GM12878 (cell line): ENCODE data around the gene ITGA5. TPM values are rescaled to one million over a fixed set of nuclear protein-coding genes. Genes with fewer than 3 reads are reported as not detected.

ENCODE experiments used
- ATAC-seq: fragments of 200-7000 bp; cut with Tn5 transposase; 3 replicates; pipeline ENCODE4 v1.9.1; 2020; ENCODE audit warnings: mild to moderate bottlenecking, moderate library complexity
- BruUV-seq: library from RNA; stranded (reverse); fragments of 400-500 nt; replicated peaks from 2 replicates; lab custom pipeline; 2021; lab: Mats Ljungman, UMichigan
- CTCF ChIA-PET: fragments of 300-600 bp; sonication (Branson Sonifier 250); formaldehyde crosslinking; extraction: SDS; loops from one replicate; lab custom pipeline; 2021; ENCODE audit warnings: inconsistent platforms; lab: Yijun Ruan, JAX
- POLR2A ChIA-PET: fragments of 350-600 bp; formaldehyde crosslinking; extraction: SDS; loops from one replicate; lab custom pipeline; 2021; ENCODE audit warnings: inconsistent platforms; lab: Charles Lee
- RAD21 ChIA-PET: fragments of 300-600 bp; sonication (Branson Sonifier 250); formaldehyde crosslinking; loops from one replicate; lab custom pipeline; 2023; ENCODE audit warnings: antibody characterized with exemption; ENCODE audit not compliant: unreplicated experiment; lab: Charles Lee
- SMC1A ChIA-PET: fragments of 300-600 bp; sonication (Branson Sonifier 250); formaldehyde crosslinking; loops from one replicate; lab custom pipeline; 2023; ENCODE audit not compliant: unreplicated experiment, uncharacterized antibody; lab: Charles Lee
- DNase-seq: peaks from one replicate; pipeline ENCODE4 v3.0.0-alpha.2; 2011; ENCODE audit warnings: low read depth, low spot score
- FAIRE-seq: peaks from 3 replicates; lab custom pipeline; 2011; peaks lifted over from hg19 to GRCh38; lab: Jason Lieb, UNC
- H2AFZ ChIP-seq: 2 replicates; pipeline ENCODE4 v1.6.0; 2011; ENCODE audit warnings: low read depth, low read length, control low read depth; ENCODE audit not compliant: control insufficient read depth
- H3K27ac ChIP-seq: 2 replicates; pipeline ENCODE4 v1.5.1; 2011; ENCODE audit warnings: control low read depth; ENCODE audit not compliant: control insufficient read depth, insufficient read depth
- H3K27me3 ChIP-seq, 2 experiments: replicated peaks in 1 of 2; 2 replicates each; pipeline versions ENCODE4 v1.6.0 to v1.6.1; 2011; ENCODE audit warnings: low read length in 1 of 2; ENCODE audit not compliant: control insufficient read depth in 2 of 2, insufficient read depth in 2 of 2
- H3K36me3 ChIP-seq, 2 experiments: 2 replicates each; pipeline ENCODE4 v1.5.1; 2011; ENCODE audit warnings: low read length in 1 of 2; ENCODE audit not compliant: control insufficient read depth in 2 of 2, insufficient read depth in 2 of 2
- H3K4me1 ChIP-seq: 2 replicates; pipeline ENCODE4 v1.6.1; 2011; ENCODE audit warnings: mild to moderate bottlenecking, low read length, moderate library complexity, mixed read lengths; ENCODE audit not compliant: control insufficient read depth, insufficient read depth
- H3K4me2 ChIP-seq: 2 replicates; pipeline ENCODE4 v1.6.0; 2011; ENCODE audit warnings: control low read depth; ENCODE audit not compliant: control insufficient read depth, insufficient read depth
- H3K4me3 ChIP-seq: fragments of 200-600 bp; sonication (generic); 2 replicates; pipeline ENCODE4 v1.5.1; 2016
- H3K79me2 ChIP-seq: 2 replicates; pipeline ENCODE4 v1.6.0; 2011; ENCODE audit warnings: low read length; ENCODE audit not compliant: control insufficient read depth, insufficient read depth
- H3K9ac ChIP-seq: 2 replicates; pipeline ENCODE4 v1.8.0; 2011; ENCODE audit warnings: low read length, control low read depth, mixed read lengths; ENCODE audit not compliant: control insufficient read depth, insufficient read depth
- H3K9me3 ChIP-seq: replicated peaks from 3 replicates; pipeline ENCODE4 v1.5.1; 2011; ENCODE audit warnings: mild to moderate bottlenecking, low read length; ENCODE audit not compliant: control insufficient read depth, insufficient read depth
- H4K20me1 ChIP-seq: 2 replicates; pipeline ENCODE4 v1.6.0; 2011; ENCODE audit not compliant: control insufficient read depth, insufficient read depth
- BRCA1 ChIP-seq: IDR thresholded peaks from 2 replicates; pipeline ENCODE4 v1.6.1; 2011; ENCODE audit warnings: low read depth, low read length, improper control_type of control experiment
- EGR1 ChIP-seq, 2 experiments: IDR thresholded peaks; 1 replicate in 1 of 2; 2 replicates in 1 of 2; pipeline ENCODE4 v1.6.1; 2011 to 2012; ENCODE audit warnings: low read depth in 2 of 2, low read length in 2 of 2, borderline replicate concordance in 1 of 2, mild to moderate bottlenecking in 1 of 2, moderate library complexity in 1 of 2
- ETV6 ChIP-seq, 2 experiments: fragments of 450-650 bp in 1 of 2; IDR thresholded peaks in 1 of 2; conservative IDR thresholded peaks in 1 of 2; 2 replicates each; pipeline ENCODE4 v1.6.1; 2014; ENCODE audit warnings: antibody characterized with exemption in 1 of 2, borderline replicate concordance in 1 of 2, low read depth in 1 of 2, mild to moderate bottlenecking in 1 of 2, moderate library complexity in 1 of 2
- MTA2 ChIP-seq: fragments of 450-650 bp; IDR thresholded peaks from 2 replicates; pipeline ENCODE4 v1.6.1; 2016; ENCODE audit warnings: low read depth, mild to moderate bottlenecking, moderate library complexity
- RAD21 ChIP-seq: IDR thresholded peaks from 2 replicates; pipeline ENCODE4 v1.6.1; 2011; ENCODE audit warnings: mild to moderate bottlenecking, low read depth, low read length, moderate library complexity; ENCODE audit not compliant: insufficient read depth
- RFX5 ChIP-seq: IDR thresholded peaks from 2 replicates; pipeline ENCODE4 v1.6.1; 2011; ENCODE audit warnings: low read depth, low read length, improper control_type of control experiment
- SREBF2 ChIP-seq: IDR thresholded peaks from 2 replicates; pipeline ENCODE4 v1.6.1; 2012; ENCODE audit warnings: mild to moderate bottlenecking, low read length
- STAT3 ChIP-seq: IDR thresholded peaks from 2 replicates; pipeline ENCODE4 v1.6.1; 2011; ENCODE audit warnings: low read depth, low read length, improper control_type of control experiment
- TAF1 ChIP-seq: IDR thresholded peaks from 2 replicates; pipeline ENCODE4 v1.6.1; 2011; ENCODE audit warnings: mild to moderate bottlenecking, low read depth, low read length, borderline replicate concordance
- TCF12 ChIP-seq: IDR thresholded peaks from 2 replicates; pipeline ENCODE4 v1.6.1; 2011; ENCODE audit warnings: low read depth, mild to moderate bottlenecking, low read length
- ZBED1 ChIP-seq: IDR thresholded peaks from 2 replicates; pipeline ENCODE4 v1.6.1; 2016; ENCODE audit warnings: borderline replicate concordance
- ZNF207 ChIP-seq: fragments of 450-650 bp; IDR thresholded peaks from 2 replicates; pipeline ENCODE4 v1.6.1; 2014; ENCODE audit warnings: antibody characterized with exemption, mild to moderate bottlenecking, borderline replicate concordance
- ZNF24 ChIP-seq: fragments of 450-650 bp; IDR thresholded peaks from 2 replicates; pipeline ENCODE4 v1.6.1; 2017; ENCODE audit warnings: antibody characterized with exemption, mild to moderate bottlenecking
- WGBS: methylation state at CpG from one replicate; pipeline ENCODE4 v1.1.6; 2016; ENCODE audit warnings: low lambda C conversion rate; ENCODE audit not compliant: insufficient replicate concordance, insufficient coverage; ENCODE audit errors: missing lambda C conversion rate; 5-methylcytosine and 5-hydroxymethylcytosine counted together
- in situ Hi-C: fragments of 300-500 bp; cut with MboI; formaldehyde crosslinking; loops from 9 replicates; pipeline ENCODE4 v1.14.3; 2018; ENCODE audit warnings: mixed read lengths
- intact Hi-C: fragments of 100-400 bp; cut with micrococcal nuclease; formaldehyde crosslinking; loops from one replicate; pipeline ENCODE4 v1.14.2; 2022; ENCODE audit not compliant: unreplicated experiment
- polyA plus RNA-seq, 11 experiments: library from polyadenylated mRNA; depleted of rRNA in 4 of 11; unstranded in 6 of 11; stranded (reverse) in 5 of 11; fragments of >200 nt; fragmentation: Nextera tagmentation in 4 of 11; fragmentation: Illumina TruSeq in 1 of 11; extraction: Ambion mirVana in 4 of 11; extraction: Trizol in 1 of 11; gene quantifications; 1 replicate in 1 of 11; 2 replicates in 10 of 11; pipeline versions ENCODE4 v1.2.1 to v1.2.3, GENCODE V29; 2011 to 2016; ENCODE audit warnings: inconsistent platforms in 2 of 11, missing spikeins in 2 of 11, low read depth in 1 of 11
- total RNA-seq, 4 experiments: library from RNA; depleted of rRNA in 3 of 4; stranded (reverse); fragments of >200 nt in 3 of 4; fragmentation: Illumina TruSeq in 1 of 4; extraction: Trizol in 1 of 4; gene quantifications; 2 replicates each; pipeline versions ENCODE4 v1.2.1 to v1.2.3, GENCODE V29; 2013 to 2021
- TF ChIP-seq, protein P1 (sequence below): fragments of 450-650 bp; IDR thresholded peaks from 2 replicates; pipeline ENCODE4 v1.6.1; 2016; ENCODE audit warnings: mild to moderate bottlenecking
- TF ChIP-seq, protein P2 (sequence below), 3 experiments: IDR thresholded peaks in 2 of 3; conservative IDR thresholded peaks in 1 of 3; 2 replicates each; pipeline ENCODE4 v1.5.1; 2011; ENCODE audit warnings: low read depth in 3 of 3, low read length in 3 of 3, mild to moderate bottlenecking in 3 of 3, control low read depth in 2 of 3, moderate library complexity in 2 of 3, inconsistent platforms in 1 of 3, mixed read lengths in 1 of 3; ENCODE audit not compliant: control insufficient read depth in 2 of 3, insufficient read depth in 1 of 3; ENCODE audit errors: extremely low read depth in 1 of 3
- TF ChIP-seq, protein P3 (sequence below): fragments of 450-650 bp; conservative IDR thresholded peaks from 2 replicates; pipeline ENCODE4 v1.6.1; 2017; ENCODE audit warnings: mild to moderate bottlenecking, moderate library complexity

Gene ITGA5
- total and polyA plus RNA-seq, 10 of the 15 experiments (the other 5 are each of a cell fraction or from before 2014, with no cell fraction given), result 0.15 to 22.5 (median 0.61) TPM

DNA sequence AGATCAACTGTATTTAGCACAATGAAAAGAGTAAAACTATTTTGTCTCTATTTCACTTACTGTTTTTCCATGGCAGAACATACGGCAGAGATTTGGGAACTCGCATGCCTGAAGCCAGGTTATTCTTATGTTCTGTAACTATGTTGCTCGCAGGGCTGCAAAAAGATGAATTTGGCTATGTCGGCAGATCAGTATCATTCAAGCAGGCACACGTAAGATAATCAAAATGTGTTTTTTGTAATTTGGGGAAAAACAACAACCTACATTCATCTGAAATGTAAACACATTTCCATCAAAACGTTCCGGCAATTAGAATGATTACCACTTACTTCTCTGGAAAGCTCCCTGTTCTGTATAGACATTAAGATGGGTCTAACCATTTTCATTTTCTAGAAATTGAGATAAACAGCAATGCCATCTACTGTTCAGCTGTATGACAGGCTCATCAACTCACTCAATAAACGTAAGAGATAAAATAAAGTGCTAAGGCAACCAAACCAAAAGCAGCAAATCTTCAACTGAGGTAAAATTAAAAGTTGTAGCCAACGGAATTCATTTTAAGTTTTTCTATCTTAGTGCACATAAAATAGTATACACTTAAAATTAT is 41.4 kb upstream of the ITGA5 start (continued):
- TF ChIP-seq EGR1 (IDR thresholded peaks at IDR 0.05; ENCODE audit: borderline replicate concordance in 1 of 2, low read depth in 2 of 2, low read length in 2 of 2), result no peak
- no peak for TF ChIP-seq ZBED1
- no peak for TF ChIP-seq ETV6 (conservative IDR thresholded peaks at IDR 0.05 in 1 of 2, IDR thresholded peaks at IDR 0.05 in 1 of 2; ENCODE audit: borderline replicate concordance in 1 of 2, low read depth in 1 of 2)
- TF ChIP-seq RAD21, result no peak
- no peak for TF ChIP-seq STAT3
- no peak for TF ChIP-seq RFX5
- TF ChIP-seq SREBF2, result no peak
- TF ChIP-seq ZNF207, result no peak
- no peak for TF ChIP-seq TAF1
- TF ChIP-seq, protein P1, sequence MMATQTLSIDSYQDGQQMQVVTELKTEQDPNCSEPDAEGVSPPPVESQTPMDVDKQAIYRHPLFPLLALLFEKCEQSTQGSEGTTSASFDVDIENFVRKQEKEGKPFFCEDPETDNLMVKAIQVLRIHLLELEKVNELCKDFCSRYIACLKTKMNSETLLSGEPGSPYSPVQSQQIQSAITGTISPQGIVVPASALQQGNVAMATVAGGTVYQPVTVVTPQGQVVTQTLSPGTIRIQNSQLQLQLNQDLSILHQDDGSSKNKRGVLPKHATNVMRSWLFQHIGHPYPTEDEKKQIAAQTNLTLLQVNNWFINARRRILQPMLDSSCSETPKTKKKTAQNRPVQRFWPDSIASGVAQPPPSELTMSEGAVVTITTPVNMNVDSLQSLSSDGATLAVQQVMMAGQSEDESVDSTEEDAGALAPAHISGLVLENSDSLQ, result no peak
- TF ChIP-seq MTA2, result no peak
- TF ChIP-seq, all 136 proteins: peak for 0

DNA sequence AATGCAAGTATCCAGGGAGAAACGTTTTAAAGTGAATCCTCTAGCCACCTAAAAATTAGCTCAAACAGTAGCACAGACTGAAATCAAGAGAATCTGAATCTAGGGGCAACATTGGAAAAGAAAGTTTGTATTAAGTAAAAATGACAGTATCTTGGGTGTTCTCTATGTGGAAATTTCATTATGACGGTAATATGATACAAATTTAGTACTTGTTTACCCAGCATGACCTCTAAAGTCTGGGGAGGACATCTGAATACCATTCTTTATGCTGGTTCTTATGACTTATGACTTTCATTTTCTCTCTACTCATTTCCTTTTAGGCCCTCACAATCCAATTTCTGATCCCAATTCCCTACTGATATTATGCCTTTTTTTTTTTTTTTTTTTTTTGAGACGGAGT is 40.3 kb upstream of the ITGA5 start:
- in situ Hi-C loops, result no loop called here
- CTCF ChIA-PET, result interaction anchor here (1.0 to 1.4 kb wide), 2 partner anchors 13 to 63 kb away, joined by 4 read pairs; no protein-coding TSS in a partner anchor
- H3K36me3 ChIP-seq, result peaks cover 0 to 6% of the 10 kb centered on the region in 2 experiments; a peak in 1 of 4 replicates
- H3K27me3 ChIP-seq, result no peaks in the 10 kb centered on the region; a peak in 1 of 4 replicates
- no peak for DNase-seq
- H3K9ac ChIP-seq, result no peak overlapping the region
- H3K9me3 ChIP-seq, result no peaks in the 10 kb centered on the region
- POLR2A ChIA-PET, result no interaction called here
- ATAC-seq, result no peak
- H3K4me3 ChIP-seq, result no peak overlapping the region
- H3K27ac ChIP-seq, result no peak overlapping the region
- H3K79me2 ChIP-seq, result no peaks in the 10 kb centered on the region
- H2AFZ ChIP-seq, result no peak overlapping the region
- TF ChIP-seq MTA2 (no peak), ZNF24 (no peak), BRCA1 (no peak), TCF12 (no peak)
- TF ChIP-seq, protein P2, sequence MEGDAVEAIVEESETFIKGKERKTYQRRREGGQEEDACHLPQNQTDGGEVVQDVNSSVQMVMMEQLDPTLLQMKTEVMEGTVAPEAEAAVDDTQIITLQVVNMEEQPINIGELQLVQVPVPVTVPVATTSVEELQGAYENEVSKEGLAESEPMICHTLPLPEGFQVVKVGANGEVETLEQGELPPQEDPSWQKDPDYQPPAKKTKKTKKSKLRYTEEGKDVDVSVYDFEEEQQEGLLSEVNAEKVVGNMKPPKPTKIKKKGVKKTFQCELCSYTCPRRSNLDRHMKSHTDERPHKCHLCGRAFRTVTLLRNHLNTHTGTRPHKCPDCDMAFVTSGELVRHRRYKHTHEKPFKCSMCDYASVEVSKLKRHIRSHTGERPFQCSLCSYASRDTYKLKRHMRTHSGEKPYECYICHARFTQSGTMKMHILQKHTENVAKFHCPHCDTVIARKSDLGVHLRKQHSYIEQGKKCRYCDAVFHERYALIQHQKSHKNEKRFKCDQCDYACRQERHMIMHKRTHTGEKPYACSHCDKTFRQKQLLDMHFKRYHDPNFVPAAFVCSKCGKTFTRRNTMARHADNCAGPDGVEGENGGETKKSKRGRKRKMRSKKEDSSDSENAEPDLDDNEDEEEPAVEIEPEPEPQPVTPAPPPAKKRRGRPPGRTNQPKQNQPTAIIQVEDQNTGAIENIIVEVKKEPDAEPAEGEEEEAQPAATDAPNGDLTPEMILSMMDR (IDR thresholded peaks at IDR 0.05 in 2 of 3, conservative IDR thresholded peaks at IDR 0.05 in 1 of 3; ENCODE audit: control insufficient read depth in 2 of 3, extremely low read depth in 1 of 3, insufficient read depth in 1 of 3, low read depth in 3 of 3, low read length in 3 of 3), result no peak
- TF ChIP-seq, protein P3, sequence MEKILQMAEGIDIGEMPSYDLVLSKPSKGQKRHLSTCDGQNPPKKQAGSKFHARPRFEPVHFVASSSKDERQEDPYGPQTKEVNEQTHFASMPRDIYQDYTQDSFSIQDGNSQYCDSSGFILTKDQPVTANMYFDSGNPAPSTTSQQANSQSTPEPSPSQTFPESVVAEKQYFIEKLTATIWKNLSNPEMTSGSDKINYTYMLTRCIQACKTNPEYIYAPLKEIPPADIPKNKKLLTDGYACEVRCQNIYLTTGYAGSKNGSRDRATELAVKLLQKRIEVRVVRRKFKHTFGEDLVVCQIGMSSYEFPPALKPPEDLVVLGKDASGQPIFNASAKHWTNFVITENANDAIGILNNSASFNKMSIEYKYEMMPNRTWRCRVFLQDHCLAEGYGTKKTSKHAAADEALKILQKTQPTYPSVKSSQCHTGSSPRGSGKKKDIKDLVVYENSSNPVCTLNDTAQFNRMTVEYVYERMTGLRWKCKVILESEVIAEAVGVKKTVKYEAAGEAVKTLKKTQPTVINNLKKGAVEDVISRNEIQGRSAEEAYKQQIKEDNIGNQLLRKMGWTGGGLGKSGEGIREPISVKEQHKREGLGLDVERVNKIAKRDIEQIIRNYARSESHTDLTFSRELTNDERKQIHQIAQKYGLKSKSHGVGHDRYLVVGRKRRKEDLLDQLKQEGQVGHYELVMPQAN, result no peak
- intact Hi-C loops, result no loop called here
- BruUV-seq, result no TSS peak
- no peak overlapping the region for H3K4me2 ChIP-seq
- SMC1A ChIA-PET, result no interaction called here
- WGBS, result 19% methylated on average over 2 of the region's 3 CpGs
- no peaks in the 10 kb centered on the region for H3K4me1 ChIP-seq
- no peak for FAIRE-seq
- no peaks in the 10 kb centered on the region for H4K20me1 ChIP-seq
- RAD21 ChIA-PET, result no interaction called here
